ENCODE results near the gene AFAP1L2.

The AFAP1L2 gene

GRCh38 chr10:114274616-114275453, 129.5 kb downstream of the AFAP1L2 start:
- DNase-seq (ENCODE audit: low read depth in 1 of 2, low spot score in 1 of 2) = no peak

GRCh38 chr10:114273910-114274309, 130.4 kb downstream of the AFAP1L2 start:
- DNase-seq (ENCODE audit: low read depth in 1 of 2, low spot score in 1 of 2) = no peak

- DNase-seq (ENCODE audit: low read depth in 1 of 2, low spot score in 1 of 2) = no peak
Observed at GRCh38 chr10:114272696-114273095, 131.6 kb downstream of the AFAP1L2 start.

- DNase-seq (ENCODE audit: low read depth in 1 of 2, low spot score in 1 of 2) = no peak
Observed at GRCh38 chr10:114271779-114272167, 132.5 kb downstream of the AFAP1L2 start.

- no peak for DNase-seq (ENCODE audit: low read depth in 1 of 2, low spot score in 1 of 2)
Observed at GRCh38 chr10:114271075-114271778, 133.1 kb downstream of the AFAP1L2 start.

- DNase-seq (ENCODE audit: low read depth in 1 of 2, low spot score in 1 of 2) = no peak
Observed at GRCh38 chr10:114266521-114266920, 137.8 kb downstream of the AFAP1L2 start.

GRCh38 chr10:114265392-114266053, 138.8 kb downstream of the AFAP1L2 start:
- no peak for DNase-seq (ENCODE audit: low read depth in 1 of 2, low spot score in 1 of 2)

GRCh38 chr10:114262496-114262895, 141.8 kb downstream of the AFAP1L2 start:
- DNase-seq (ENCODE audit: low read depth in 1 of 2, low spot score in 1 of 2) = no peak

GRCh38 chr10:114261076-114261475, 143.2 kb downstream of the AFAP1L2 start:
- DNase-seq (ENCODE audit: low read depth in 1 of 2, low spot score in 1 of 2) = no peak

- DNase-seq (ENCODE audit: low read depth in 1 of 2, low spot score in 1 of 2) = no peak
Observed at GRCh38 chr10:114260366-114260765, 143.9 kb downstream of the AFAP1L2 start.

- DNase-seq (ENCODE audit: low read depth in 1 of 2, low spot score in 1 of 2) = no peak
Observed at GRCh38 chr10:114259824-114260223, 144.5 kb downstream of the AFAP1L2 start.

- DNase-seq (ENCODE audit: low read depth in 1 of 2, low spot score in 1 of 2) = no peak
Observed at GRCh38 chr10:114258274-114258840, 145.9 kb downstream of the AFAP1L2 start.

GRCh38 chr10:114257498-114257897, 146.8 kb downstream of the AFAP1L2 start:
- DNase-seq (ENCODE audit: low read depth in 1 of 2, low spot score in 1 of 2) = no peak

GRCh38 chr10:114256822-114257221, 147.5 kb downstream of the AFAP1L2 start:
- DNase-seq (ENCODE audit: low read depth in 1 of 2, low spot score in 1 of 2) = no peak

GRCh38 chr10:114256008-114256765, 148.1 kb downstream of the AFAP1L2 start:
- no peak for DNase-seq (ENCODE audit: low read depth in 1 of 2, low spot score in 1 of 2)

GRCh38 chr10:114255227-114255626, 149.1 kb downstream of the AFAP1L2 start:
- no peak for DNase-seq (ENCODE audit: low read depth in 1 of 2, low spot score in 1 of 2)

GRCh38 chr10:114252883-114253282, 151.4 kb downstream of the AFAP1L2 start:
- DNase-seq (ENCODE audit: low read depth in 1 of 2, low spot score in 1 of 2) = no peak

- DNase-seq (ENCODE audit: low read depth in 1 of 2, low spot score in 1 of 2) = no peak
Observed at GRCh38 chr10:114252092-114252491, 152.2 kb downstream of the AFAP1L2 start.

- DNase-seq (ENCODE audit: low read depth in 1 of 2, low spot score in 1 of 2) = no peak
Observed at GRCh38 chr10:114250716-114251115, 153.6 kb downstream of the AFAP1L2 start.

- DNase-seq (ENCODE audit: low read depth in 1 of 2, low spot score in 1 of 2) = no peak
Observed at GRCh38 chr10:114250236-114250635, 154.1 kb downstream of the AFAP1L2 start.

All from activated T-helper 1 cell treated with anti-CD3 and anti-CD28 coated beads, Interleukin-2, amount 50 U/mL, for 16 hours (primary cell).